GM19438 (cell line): ENCODE measurements around the gene SLC23A3.

ENCODE experiments used
- ATAC-seq: cut with Tn5 transposase; IDR thresholded peaks from one replicate; pipeline ENCODE4 v1.9.1; 2021; ENCODE audit warnings: low read depth; ENCODE audit not compliant: unreplicated experiment

The SLC23A3 gene

GRCh38 chr2:219155054-219155644, 14.7 kb downstream of the SLC23A3 start:
- ATAC-seq: no peak

DNA sequence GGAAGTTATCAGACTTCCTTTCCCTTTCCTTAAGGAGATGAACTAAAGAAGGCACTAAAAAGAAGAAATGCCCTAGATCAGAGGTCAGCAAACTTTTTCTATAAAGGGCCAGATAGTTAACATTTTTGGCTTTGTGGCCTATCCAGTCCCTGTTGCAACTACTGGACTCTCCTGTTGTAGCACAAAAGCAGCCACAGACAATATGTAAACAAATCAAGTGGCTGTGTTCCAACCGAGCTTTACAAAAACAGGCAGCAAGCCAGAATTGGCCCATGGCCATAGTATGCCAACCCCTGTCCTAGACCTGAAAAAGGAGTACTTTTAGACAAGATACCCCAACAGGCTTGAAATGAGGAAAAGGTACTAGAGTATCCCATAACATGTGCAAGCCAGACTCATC, 20.2 kb downstream of the SLC23A3 start:
- ATAC-seq: no peak

- ATAC-seq: no peak
Observed at GRCh38 chr2:219142329-219142728, 27.5 kb downstream of the SLC23A3 start.

- ATAC-seq: no peak
Observed at GRCh38 chr2:219140722-219141121, 29.1 kb downstream of the SLC23A3 start.

DNA sequence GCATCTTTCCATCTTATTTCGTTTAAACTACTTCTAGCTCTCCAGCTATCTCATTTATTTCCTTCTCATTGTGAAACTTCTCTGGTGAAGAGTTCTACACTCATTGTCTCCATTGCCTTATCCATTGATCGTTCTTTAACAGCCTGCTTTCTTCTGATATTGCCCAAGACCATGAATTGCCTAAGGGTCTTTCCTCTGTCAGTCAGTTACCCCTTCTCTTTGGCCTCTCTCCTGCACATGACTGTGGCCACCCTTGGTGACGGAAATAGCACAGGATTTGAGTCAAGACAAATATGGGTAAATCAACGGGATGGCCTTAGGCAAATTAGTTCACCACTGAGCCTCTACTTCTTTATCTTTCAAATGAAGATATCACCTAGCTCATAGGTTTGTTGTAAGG, 35.9 kb downstream of the SLC23A3 start:
- no peak for ATAC-seq

GRCh38 chr2:219131744-219132143, 38.1 kb downstream of the SLC23A3 start:
- no peak for ATAC-seq

DNA sequence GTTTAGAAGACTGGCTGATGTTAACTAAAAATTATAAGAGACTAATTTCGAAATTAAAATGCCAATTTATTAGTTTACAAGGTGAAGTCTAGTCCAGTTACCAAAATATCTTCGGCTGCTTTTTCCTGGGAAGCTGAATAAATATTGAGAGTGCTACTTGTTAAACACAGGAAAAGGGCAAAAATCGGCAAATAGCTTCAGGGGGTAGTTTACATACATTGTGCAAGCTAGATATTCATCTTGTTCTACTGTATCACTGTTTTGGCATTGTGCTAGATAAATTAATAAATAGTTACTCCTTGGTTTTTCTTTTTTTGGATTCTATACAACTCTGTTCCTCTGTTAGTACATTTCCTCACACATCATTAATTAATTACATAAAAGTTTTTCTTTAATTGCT, 38.5 kb downstream of the SLC23A3 start:
- ATAC-seq: no peak

DNA sequence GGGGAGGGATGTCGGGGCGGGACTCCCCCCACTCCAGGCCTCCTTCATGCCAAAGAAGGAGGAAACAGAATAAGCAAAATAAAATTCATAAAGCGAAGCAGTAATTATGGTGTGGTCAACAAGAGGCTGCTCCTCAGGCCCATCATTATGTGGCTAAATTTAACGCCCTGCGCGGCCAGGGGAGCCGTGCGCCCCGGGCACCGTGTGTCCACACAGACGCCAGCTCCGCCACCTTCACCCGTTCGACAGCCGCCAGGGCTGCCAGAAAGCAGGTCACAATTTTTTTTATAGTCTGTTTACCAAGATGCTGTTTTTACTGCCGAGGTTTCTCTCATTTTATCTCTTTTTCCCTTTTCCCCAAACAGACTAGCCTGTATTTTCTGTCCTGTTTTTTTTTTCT, 40.2 kb downstream of the SLC23A3 start:
- ATAC-seq: no peak

DNA sequence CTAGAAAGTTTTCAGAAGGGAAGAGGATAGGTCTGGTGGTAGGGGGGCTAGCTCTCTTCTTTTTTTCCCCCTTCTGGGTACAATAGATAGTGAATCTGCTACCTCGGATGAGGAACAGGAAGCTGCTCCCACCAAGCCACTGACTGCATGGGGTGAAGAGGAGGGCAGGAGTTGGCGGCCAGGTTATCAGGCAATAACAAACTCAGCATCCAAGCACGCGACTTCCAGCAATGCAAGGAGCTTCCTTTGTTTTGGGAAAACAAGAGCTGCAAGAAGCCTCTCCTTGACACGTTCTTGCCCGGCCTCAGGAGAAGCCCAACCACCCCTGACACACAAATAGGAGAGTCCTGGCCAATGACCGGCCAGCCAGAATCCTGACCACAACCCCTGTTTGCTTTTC, 41.4 kb downstream of the SLC23A3 start:
- no peak for ATAC-seq

DNA sequence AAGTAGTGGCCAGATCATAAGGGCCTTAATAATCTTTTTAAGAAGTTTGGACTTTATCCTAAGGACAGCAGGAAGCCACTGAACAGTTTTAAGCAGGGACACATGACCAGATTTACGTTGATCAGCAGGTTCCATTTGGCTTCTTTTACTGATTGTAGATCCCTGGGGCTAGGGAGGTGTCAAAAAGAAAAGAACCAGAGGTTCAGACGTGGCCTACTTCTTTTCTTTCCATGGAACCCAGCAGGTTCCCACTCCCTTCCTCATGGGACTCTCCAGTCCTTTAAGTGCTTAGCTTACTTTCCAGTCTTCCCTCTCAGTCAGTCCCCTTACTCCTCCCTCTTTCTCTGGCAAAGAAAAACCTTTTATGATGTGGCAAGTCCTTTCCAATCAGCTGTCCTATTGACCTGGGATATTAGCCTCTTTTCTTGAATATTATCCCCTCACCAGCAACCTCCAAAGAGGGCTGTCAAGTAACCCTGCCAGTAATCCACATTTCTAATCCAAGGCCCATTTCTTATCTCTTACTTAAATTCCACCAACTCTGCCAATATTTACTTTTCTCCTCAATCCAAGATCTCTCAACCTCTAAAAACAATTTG, 42.7 kb downstream of the SLC23A3 start:
- no peak for ATAC-seq

DNA sequence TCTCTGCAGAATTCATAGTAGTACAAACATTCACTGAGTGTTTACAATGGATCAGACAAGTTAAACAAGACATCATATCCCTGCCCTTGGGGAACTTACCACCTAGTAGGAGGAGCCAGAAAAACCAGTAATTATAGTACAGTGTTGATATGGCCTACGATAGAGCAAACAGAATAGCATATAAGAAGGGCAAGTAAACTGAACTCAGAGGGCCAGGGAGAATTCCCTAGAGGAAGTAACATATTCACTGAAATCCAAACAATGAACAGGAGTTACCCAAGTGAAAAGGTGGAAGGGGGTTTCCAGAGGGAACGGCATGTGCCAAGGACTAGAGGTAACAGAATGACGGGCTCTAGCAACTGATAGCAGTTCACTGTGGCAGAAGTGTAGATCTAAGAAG, 43.3 kb downstream of the SLC23A3 start:
- no peak for ATAC-seq

DNA sequence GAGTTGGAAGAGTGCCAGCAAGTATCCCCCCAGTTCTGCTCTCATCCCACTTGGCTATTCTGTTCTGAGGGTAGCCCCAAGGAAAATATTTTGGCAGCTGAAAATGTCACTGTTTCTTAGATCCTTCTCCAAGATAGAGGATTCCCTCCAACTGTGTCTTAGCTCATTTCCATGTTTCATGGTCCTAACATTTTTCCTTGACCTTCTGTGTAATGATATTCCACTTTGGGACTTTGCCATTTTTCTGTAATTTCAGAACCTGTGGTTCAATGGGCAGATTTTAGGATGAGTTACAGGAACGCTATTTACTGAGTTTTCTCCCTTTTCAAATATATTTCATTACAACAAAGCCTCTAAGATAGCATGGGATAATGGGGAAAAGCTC, 44.0 kb downstream of the SLC23A3 start:
- ATAC-seq: no peak

- no peak for ATAC-seq
Observed at GRCh38 chr2:219125225-219125885, 44.5 kb downstream of the SLC23A3 start.

- no peak for ATAC-seq
Observed at GRCh38 chr2:219124381-219125110, 45.3 kb downstream of the SLC23A3 start.

GRCh38 chr2:219123356-219124135, 46.3 kb downstream of the SLC23A3 start:
- ATAC-seq: no peak

DNA sequence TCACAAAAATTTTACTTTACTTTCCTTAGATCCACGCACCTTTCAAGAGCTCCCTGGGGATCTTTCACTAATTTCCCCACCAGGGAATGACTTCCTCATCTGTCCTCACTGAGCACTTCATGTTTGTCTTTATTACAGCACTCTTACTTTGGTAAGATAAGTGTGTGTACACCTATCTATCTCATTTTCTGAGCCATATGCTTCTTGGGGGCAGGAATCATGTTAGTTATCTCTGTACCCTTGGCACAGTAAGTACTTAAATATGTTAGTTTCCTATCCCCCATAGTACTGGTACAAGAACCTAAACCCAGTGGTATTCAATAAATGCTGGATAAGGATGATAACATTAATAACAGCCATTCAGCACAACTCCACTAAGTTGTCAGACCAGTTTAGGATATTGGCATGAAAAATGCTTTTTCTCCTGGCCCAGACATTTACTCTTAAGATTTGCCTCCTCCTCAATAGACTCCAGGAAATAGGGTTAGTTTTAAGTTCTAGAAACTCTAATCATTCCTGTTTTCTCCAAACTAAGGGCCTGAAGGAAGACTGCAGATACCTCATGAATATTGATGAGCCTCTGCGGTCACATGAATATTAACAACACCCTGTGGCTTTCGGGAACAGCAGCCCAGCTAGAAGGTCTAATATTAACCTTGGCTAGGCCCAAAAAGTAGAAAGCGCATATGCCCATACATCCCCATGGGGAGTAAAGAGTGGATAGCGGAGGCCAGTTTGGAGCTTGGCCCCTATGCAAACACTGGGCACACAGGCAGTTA, 47.4 kb downstream of the SLC23A3 start:
- no peak for ATAC-seq

DNA sequence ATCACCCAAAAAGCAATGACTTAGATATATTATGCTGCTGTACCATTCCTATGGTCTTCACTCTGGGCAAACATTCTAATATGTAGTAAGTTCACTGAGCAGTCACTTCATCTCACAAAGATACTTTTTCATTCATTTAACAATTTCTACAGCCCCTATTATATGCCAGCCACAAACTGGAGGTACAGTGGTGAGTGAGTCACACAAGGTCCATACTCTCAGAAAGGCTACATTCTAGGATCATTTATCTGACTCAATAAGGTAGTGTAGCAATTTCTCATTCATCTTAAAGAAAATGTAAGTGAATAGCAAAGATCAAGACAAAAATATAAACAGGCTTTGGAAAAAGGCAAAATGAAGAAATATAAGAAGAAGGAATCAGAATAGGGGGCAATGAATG, 49.7 kb downstream of the SLC23A3 start:
- no peak for ATAC-seq

GRCh38 chr2:219119422-219120043, 50.3 kb downstream of the SLC23A3 start:
- no peak for ATAC-seq

DNA sequence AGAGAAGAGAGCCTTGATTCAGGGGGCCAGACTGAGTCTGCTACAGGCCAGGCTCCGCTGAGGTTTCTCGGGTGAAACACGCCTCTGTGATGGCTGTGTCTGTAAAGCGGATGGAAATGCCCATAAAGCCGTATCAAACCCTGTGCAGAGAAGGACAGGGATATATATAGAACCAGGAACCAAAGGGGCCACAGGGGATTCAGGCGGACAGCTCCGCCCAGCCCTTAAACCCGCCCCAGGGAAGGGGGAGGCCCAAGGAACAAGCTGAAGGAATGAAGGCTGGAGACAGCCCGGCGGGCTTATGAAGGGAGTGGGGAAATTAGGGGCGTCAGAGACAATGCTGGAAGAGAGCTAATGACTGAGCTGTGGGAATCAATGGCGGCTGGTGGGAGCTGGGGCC, 51.3 kb downstream of the SLC23A3 start:
- no peak for ATAC-seq
